HEK293T (cell line): ENCODE measurements around the gene AHCTF1.

Experiments
- CTBP1 ChIP-seq: fragments of 450-650 bp; IDR thresholded peaks from 2 replicates; pipeline ENCODE4 v1.6.1; 2016; ENCODE audit warnings: borderline replicate concordance
- FOXA1 ChIP-seq: fragments of 450-650 bp; IDR thresholded peaks from 2 replicates; pipeline ENCODE4 v1.6.1; 2016; ENCODE audit warnings: mild to moderate bottlenecking
- L3MBTL2 ChIP-seq: fragments of 450-650 bp; conservative IDR thresholded peaks from 2 replicates; pipeline ENCODE4 v1.6.1; 2016; ENCODE audit warnings: mild to moderate bottlenecking
- LEF1 ChIP-seq: fragments of 450-650 bp; IDR thresholded peaks from 2 replicates; pipeline ENCODE4 v1.6.1; 2017; ENCODE audit warnings: mild to moderate bottlenecking, borderline replicate concordance
- SP1 ChIP-seq: fragments of 450-650 bp; IDR thresholded peaks from 2 replicates; pipeline ENCODE4 v1.6.1; 2017

- TF ChIP-seq L3MBTL2 = no peak
- no peak for TF ChIP-seq FOXA1
- no peak for TF ChIP-seq LEF1
- TF ChIP-seq CTBP1 = no peak
- no peak for TF ChIP-seq SP1
These were observed 18.2 kb upstream of the AHCTF1 start for GRCh38 chr1:246949956-246950355.
